ENCODE measurements around the gene GPC6.

GPC6 gene

DNA sequence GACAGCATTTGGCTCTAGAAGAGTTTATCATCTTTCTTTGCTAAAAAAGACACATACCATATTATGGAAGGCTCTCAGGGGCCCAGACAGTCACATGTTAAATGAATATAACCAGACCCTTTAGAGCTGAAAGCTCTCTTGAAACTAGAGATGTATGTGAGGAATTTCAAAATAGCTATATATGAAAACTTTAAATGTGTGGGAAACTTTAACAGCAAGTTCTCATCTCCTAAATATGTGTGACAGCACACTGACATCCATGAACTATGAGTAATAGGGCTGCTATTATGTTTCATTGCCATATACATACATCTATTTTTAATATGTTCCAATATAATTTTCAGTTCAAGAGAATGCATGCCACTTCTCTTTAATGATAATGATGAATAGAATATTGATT, 509.5 kb downstream of the GPC6 start:
- in situ Hi-C loops (cut with MboI; ENCODE audit: low pct_unique_long_range_greater_than_20kb, low sequenced_read_pairs, unreplicated experiment) = no loop called here
- TF ChIP-seq CTCF (IDR thresholded peaks at IDR 0.05; ENCODE audit: extremely low read depth, insufficient read depth, missing control alignments) = no peak
- DNase-seq (ENCODE audit: low spot score) = no peak

- in situ Hi-C loops (cut with MboI; ENCODE audit: low pct_unique_long_range_greater_than_20kb, low sequenced_read_pairs, unreplicated experiment) = no loop called here
- no peak for DNase-seq (ENCODE audit: low spot score)
- no peak for TF ChIP-seq CTCF (IDR thresholded peaks at IDR 0.05; ENCODE audit: extremely low read depth, insufficient read depth, missing control alignments)
Observed at GRCh38 chr13:93736909-93737308, 510.3 kb downstream of the GPC6 start.

DNA sequence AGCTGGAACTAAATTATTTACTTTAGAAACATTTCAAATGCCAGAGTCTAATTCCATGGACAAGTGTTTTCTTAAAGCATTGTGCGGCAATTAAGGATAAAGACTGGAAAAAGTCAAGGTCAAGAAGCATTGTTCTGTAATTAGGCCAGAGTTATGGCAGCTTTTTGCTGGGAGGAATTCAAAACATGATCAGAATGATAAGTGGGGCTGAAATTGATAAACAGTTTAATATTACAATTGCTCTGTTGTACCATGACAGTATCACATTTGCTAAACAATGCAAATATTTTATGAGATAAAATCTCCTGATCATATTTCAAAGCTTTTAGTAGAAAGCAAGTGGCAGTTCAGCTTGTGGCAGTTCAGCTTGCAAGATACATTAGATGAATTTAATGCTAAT, 513.7 kb downstream of the GPC6 start:
- in situ Hi-C loops (cut with MboI; ENCODE audit: low pct_unique_long_range_greater_than_20kb, low sequenced_read_pairs, unreplicated experiment) = no loop called here
- TF ChIP-seq CTCF (IDR thresholded peaks at IDR 0.05; ENCODE audit: extremely low read depth, insufficient read depth, missing control alignments) = no peak
- DNase-seq (ENCODE audit: low spot score) = no peak

- TF ChIP-seq CTCF (IDR thresholded peaks at IDR 0.05; ENCODE audit: extremely low read depth, insufficient read depth, missing control alignments) = no peak
- DNase-seq (ENCODE audit: low spot score) = no peak
- in situ Hi-C loops (cut with MboI; ENCODE audit: low pct_unique_long_range_greater_than_20kb, low sequenced_read_pairs, unreplicated experiment) = no loop called here
Observed at GRCh38 chr13:93744033-93744432, 517.4 kb downstream of the GPC6 start.

DNA sequence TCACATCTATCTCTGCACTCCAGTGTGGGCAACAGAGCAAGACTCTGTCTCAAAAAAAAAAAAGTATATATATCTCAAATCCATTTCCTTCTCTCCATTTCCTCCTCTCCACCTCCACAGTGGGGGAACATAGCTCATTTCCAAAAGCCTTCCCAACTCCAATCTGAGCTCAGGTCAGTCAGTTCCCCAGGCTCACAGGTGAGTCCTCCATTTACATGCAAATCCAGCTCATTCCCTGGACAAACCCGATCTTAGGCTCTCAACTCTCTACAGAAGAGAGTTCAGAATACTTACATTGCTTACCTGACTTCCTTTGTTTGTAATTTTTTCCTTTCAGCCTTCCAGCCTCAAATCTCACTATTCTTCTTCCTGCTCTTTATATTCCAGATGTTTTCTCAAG, 518.3 kb downstream of the GPC6 start:
- no peak for DNase-seq (ENCODE audit: low spot score)

DNA sequence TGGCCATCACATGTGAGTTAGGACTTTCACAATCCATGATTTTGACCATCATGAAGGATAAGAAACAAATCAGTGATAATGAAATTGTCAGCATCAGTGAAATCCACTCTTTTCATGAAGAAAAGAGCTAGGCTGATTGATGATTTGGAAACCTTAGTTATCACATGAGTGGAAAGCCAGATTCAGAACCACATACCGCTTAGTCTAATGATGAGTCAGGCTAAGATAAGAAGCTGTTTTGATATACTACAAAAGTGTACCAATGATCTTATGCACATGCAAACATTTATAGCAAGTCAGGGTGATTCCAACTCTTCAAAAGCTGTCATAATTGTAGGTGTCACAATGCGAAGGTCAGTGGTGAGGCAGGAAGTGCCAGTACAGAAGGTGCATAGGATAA, 519.3 kb downstream of the GPC6 start:
- no peak for TF ChIP-seq CTCF (IDR thresholded peaks at IDR 0.05; ENCODE audit: extremely low read depth, insufficient read depth, missing control alignments)
- in situ Hi-C loops (cut with MboI; ENCODE audit: low pct_unique_long_range_greater_than_20kb, low sequenced_read_pairs, unreplicated experiment) = no loop called here
- DNase-seq (ENCODE audit: low spot score) = no peak

More for the DNA sequence above, 518.3 kb downstream of the GPC6 start:
- in situ Hi-C loops (cut with MboI; ENCODE audit: low pct_unique_long_range_greater_than_20kb, low sequenced_read_pairs, unreplicated experiment) = no loop called here
- TF ChIP-seq CTCF (IDR thresholded peaks at IDR 0.05; ENCODE audit: extremely low read depth, insufficient read depth, missing control alignments) = no peak

- in situ Hi-C loops (cut with MboI; ENCODE audit: low pct_unique_long_range_greater_than_20kb, low sequenced_read_pairs, unreplicated experiment) = no loop called here
- no peak for TF ChIP-seq CTCF (IDR thresholded peaks at IDR 0.05; ENCODE audit: extremely low read depth, insufficient read depth, missing control alignments)
- no peak for DNase-seq (ENCODE audit: low spot score)
Observed at GRCh38 chr13:93746589-93746988, 520.0 kb downstream of the GPC6 start.
